Glomerular visceral epithelial cell (primary cell): Measurements from ENCODE around the gene FOXO1.
A peak's percentile ranks its signal among the peaks of the same experiment; 100 is the strongest.
"Not testable (repeated sequence)": the region's sequence is repeated elsewhere in the genome, so short reads cannot be mapped to it uniquely, and the experiment has no call there.

Experiments
- DNase-seq: peaks from one replicate; pipeline ENCODE4 v3.0.0-alpha.2; 2016; ENCODE audit errors: extremely low spot score

The FOXO1 gene

DNA sequence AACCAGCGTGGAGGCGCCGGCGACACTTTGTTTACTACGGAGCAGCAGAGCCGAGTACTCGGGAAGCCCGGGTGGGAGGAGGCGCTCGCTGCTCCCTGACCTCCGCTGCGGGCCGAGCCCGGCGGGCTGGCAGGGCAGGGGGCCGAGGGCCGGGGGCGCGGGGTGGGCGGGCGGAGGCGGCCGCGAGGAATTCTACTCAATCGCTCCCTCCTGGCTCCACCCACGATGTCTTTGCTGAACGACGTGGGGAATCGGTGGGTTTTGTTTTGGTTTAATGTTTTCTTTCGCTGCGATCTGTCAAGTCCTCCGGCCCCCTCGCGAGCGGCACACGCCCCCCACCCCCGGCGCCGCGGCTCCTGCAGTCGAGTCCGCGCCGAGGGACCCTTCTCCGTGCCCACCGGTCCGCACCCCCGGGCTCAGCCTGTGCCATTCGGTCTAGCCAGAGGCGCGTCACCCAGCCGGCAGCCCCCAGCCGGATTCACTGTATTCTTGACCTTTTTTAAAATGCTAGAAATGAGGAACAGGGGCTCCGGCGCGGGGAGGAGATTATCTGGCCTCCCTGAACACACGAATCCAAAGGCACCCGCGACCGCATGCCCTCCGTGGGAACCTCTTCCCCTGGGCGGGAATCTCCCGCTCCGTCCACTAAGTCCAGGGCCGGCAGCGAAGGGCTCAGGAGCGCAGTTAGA is 636 bp upstream of the FOXO1 start:
- DNase-seq, result no peak

DNA sequence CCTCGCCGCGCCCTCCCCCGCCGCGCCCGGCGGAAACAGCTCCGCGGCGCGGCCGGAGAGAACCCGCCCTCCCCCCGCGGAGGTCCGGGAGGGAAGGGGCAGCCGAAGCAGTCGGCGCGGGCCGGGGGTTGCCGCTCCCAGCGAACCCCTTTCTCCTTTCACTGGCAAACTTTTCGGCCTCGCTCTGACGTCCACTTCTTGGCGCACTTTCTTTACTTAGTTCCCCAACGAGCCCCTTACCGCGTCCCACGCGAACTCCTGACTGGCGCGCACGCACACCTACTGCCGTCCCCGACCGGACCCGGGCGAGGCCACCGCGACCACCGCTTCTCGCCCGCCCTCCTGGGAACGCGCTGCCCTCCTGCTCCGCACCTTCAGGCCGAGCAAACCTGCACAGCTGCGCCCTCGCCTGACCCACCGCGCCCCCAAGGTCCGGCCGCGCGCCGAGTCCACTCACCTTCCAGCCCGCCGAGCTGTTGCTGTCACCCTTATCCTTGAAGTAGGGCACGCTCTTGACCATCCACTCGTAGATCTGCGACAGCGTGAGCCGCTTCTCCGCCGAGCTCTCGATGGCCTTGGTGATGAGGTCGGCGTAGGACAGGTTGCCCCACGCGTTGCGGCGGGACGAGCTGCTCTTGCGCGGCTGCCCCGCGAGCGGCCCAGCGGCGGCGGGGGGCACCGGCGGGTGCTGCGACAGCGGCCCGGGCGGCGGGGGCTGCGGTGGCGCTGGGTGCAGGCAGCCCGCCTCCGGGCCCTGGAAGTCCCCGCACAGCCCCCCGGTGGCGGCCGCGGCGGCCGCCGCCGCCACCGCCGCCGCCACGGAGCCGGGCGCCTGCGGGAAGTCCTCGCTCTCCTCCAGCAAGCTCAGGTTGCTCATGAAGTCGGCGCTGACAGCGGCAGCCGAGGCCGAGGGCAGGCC is 1.1 kb downstream of the FOXO1 start:
- DNase-seq, result peak; percentile 34

DNA sequence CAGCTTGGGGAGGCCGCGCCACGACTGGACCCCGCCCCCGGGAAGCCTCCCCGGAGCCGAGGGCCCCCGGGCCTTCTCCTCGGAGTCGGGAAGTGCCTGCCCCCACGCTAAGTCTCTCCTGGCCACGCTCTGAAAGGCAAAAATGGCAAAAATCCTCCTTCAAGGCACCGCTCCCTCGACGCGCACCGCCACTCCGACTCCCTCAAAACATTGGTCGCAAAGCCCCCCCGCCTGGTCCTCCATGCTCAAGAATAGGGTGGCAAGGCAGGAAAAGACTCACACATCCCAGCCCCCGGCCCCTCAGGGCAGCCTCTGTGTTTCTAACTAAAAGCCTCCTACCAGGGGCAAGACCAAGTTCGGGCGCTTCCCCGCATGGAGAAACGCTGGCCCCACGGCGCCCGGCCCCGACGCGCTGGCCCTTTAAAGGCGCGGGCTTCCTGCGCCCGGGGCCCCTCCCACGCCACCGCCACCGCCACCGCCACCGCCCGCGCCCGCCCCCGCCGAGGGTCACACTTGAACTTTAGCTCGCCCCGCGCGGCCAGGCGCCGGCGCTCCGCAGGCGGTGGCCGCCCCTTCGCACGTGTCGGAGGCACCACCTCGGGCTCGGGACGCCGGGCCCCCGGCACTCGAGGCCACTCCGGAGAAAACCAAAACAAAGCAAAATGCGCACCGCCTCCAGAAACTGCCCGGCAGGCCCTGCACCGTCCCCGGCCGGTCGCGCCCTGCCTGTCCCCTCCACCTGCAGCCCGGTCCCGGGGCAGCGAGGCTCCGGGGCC is 1.9 kb downstream of the FOXO1 start:
- peak; percentile 63 for DNase-seq

GRCh38 chr13:40664100-40664349 is 2.4 kb downstream of the FOXO1 start:
- not testable (repeated sequence) for DNase-seq

DNA sequence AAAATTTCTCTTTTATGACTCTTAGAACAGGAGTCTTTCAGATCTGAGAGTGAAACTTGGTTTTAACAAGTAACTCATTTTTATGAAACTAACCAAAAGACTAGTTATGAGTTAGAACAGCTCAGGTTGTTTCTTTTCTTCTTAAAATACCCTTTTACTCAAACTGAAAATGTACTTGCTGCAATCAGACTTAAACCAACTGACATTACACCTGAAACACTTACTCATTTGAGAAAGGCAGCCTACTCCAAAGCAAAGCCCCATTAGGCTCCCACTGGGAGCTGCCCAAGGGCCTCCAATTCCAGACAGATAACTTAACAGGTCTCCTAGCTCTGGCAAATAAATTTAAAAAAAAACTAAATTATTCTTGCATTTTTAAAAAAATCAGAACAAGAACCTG is 3.6 kb downstream of the FOXO1 start:
- DNase-seq, result no peak

DNA sequence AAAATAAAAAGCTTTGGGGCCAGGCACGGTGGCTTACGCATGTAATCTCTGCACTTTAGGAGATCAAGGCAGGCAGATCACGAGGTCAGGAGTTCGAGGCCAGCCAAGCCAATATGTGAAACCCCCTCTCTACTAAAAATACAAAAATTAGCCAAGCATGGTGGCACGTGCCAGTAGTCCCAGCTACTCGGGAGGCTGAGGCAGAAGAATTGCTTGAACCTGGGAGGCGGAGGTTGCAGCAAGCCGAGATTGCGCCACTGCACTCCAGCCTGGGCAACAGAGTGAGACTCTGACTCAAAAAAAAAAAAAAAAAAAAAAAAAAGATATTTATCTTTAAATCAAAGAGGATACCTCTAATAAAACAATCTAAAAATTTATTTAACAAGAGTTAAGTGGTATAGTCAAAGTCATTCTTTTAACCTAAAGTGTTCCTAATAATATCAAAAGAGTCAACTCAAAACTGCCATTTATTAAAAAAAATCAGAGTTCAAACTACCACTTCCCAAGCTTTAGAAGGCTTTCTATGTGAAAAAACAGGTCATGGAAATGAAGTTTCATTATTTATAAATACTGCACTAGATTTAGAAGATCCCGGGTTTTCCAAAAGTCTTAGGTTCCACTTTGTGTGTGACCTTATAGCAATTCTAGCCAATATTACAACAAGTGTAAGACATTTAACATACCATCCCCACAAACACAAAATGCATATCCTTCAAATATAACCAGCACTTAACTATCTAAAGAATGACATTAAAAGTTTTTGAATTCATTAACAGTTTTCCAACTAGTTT is 4.4 kb downstream of the FOXO1 start:
- no peak for DNase-seq

DNA sequence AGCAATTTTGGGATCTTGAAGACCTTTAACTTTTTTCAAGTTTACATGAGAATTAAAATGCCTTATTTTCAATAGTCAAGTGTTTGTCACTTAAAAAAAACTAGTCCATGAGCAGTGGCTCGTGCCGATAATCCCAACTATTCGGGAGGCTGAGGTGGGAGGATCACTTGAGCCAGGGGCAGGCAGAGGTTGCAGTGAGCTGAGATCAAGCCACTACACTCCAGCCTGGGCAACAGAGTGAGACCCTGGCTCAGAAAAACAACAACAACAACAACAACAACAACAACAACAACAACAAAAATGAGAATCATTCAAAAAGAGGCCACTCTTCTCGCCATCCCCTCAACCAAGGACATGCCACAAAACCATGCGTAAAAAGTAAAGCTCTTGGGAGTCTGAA is 5.7 kb downstream of the FOXO1 start:
- DNase-seq, result no peak

GRCh38 chr13:40660141-40660664 is 6.2 kb downstream of the FOXO1 start:
- no peak for DNase-seq

DNA sequence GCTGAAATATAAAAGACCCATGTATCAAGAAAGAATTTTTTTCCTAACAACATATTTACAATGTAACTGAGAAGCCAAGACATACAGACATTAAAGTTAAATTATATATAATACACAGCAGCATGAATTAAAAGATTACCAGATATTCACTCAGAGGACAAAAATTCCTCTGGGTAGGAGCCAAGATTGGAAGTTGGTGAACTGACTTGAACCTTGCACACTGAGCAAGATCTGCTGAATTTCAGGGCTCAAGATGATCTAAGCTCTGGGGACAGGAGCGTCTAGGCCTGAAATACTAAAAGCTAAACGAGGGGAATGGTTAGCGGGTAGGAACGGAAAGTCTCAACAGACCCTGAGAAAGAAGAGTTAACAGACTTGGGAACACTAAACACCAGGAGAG is 8.5 kb downstream of the FOXO1 start:
- no peak for DNase-seq

DNA sequence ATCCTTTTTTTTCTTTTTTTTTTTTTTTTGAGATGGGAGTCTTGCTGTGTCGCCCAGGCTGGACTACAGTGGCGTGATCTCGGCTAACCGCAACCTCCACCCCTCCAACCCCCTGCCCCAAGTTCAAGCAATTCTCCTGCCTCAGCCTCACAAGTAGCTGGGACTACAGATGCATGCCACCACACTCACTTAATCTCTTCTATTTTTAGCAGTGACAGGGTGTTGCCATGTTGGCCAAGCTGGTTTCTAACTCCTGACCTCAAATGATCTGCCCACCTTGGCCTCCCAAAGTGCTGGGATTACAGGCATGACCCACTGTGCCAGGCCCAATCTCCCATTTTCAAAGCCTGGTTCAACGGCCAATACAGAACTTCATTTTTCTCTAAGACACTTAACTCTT is 9.1 kb downstream of the FOXO1 start:
- DNase-seq, result no peak

GRCh38 chr13:40656358-40656757 is 10.1 kb downstream of the FOXO1 start:
- no peak for DNase-seq

DNA sequence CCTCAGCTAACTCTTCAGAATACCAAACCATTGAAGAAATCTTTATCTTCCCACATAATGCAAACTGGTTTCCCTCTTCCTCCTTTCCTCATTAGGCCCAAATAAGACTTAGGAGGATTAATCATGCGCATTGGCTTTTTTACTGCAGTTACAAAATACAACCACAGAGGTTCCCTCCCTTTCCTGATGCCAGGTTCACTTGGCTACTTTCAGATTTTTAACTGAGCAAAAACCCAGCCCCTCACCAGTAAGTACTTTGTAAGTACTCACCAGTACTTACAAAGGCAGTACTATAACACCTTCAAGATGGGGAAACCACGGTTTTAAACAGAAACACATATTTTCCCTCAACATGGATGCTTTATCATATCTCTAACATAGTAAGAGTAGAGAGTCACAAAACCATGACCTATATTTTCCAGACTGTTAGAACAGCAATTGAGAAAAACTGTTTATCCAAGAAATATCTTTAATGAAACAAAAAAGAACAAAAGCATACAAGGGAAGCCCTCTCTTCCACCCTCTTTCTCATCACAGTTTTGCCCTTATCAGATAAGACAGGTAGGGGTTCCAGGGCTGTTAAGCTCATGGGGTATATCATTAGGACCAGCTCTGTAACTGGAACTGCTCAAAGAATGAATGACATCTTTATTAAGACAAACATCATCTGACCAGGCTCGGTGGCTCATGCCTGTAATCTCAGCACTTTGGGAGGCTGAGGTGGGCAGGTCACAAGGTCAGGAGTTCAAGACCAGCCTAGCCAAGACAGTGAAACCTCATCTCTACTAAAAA is 12.7 kb downstream of the FOXO1 start:
- no peak for DNase-seq

DNA sequence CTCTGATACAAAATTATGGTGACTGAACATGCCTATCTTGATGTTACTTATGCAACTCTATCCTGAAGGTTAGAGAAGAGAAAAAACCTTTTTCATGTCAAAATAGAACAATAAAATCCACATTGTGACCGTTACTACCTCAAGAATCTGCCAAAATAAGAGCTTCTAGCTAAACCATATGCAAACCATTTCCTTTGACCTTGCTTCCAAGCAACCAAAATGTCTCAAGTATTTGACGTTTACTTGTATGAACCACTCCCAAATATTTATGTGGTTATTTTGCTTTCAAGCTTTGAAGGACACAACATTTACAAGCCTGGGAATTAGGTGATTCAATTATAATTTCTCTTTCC is 13.9 kb downstream of the FOXO1 start:
- no peak for DNase-seq

- no peak for DNase-seq
Observed at GRCh38 chr13:40651866-40652587, 14.4 kb downstream of the FOXO1 start.

- DNase-seq, result no peak
Observed at GRCh38 chr13:40648841-40649240, 17.6 kb downstream of the FOXO1 start.

DNA sequence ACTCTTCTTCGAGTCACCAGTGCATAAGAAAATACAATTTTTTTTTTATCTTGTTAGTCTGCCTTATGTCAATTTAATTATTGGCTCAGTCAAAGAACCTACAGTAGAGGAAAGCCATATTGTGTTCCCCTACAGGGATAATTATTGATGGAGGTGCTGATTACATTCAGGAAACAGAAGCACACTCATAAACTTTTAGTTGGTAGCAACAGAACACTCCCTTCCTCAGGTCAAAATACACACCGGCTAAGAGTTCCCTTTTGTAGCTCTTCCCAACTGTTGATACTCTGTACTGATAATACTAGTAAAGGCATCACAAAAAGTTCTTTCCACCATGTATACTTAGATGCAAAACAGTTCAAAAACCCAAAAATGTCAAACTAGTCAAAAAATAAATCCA is 18.4 kb downstream of the FOXO1 start:
- DNase-seq, result no peak

- DNase-seq, result no peak
Observed at GRCh38 chr13:40644838-40645604, 21.4 kb downstream of the FOXO1 start.

DNA sequence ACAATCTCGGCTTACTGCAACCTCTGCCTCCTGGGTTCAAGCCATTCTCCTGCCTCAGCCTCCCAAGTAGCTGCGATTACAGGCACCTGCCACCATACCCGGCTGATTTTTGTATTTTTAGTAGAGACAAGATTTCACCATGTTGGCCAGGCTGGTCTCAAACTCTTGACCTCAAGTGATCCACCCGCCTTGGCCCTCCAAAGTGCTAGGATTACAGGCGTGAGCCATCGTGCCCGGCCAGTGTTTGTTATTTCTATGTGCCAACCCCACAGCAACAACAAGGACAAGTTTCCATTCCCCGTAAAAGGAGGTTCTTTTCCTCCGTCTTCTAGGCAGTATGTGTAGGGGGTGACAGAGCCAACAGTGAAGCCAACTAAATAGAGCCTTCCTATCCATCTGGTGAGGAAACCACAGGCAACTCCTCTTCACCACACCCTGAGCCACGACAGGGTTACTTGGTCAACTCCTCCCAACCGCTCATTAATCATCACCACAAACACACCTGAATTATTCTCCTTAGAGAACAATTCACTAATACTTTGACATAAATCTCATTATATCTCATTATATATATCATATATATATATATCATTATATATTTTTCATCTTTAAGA is 25.5 kb downstream of the FOXO1 start:
- DNase-seq, result no peak

GRCh38 chr13:40640202-40640601 is 26.2 kb downstream of the FOXO1 start:
- DNase-seq, result no peak
